Right atrium auricular region (tissue), 2 donors: ENCODE results near the gene RPAP2. TPM values are rescaled to one million over a fixed set of nuclear protein-coding genes. Genes with fewer than 3 reads are reported as not detected.
A peak's percentile ranks its signal among the peaks of the same experiment; 100 is the strongest.
"Not testable (repeated sequence)": the region's sequence is repeated elsewhere in the genome, so short reads cannot be mapped to it uniquely, and the experiment has no call there.

Source experiments
- DNase-seq: peaks from one replicate; pipeline ENCODE4 v3.0.0-alpha.2; 2019; ENCODE audit warnings: low spot score
- H3K27ac ChIP-seq, 2 donors: fragments of 200-600 bp; sonication (generic); 1 replicate in 1 of 2; 2 replicates in 1 of 2; pipeline ENCODE4 v1.5.1; 2016 to 2019
- H3K27me3 ChIP-seq, 2 donors: fragments of 200-600 bp; sonication (generic); one replicate each; pipeline versions ENCODE4 v1.5.1 to v1.6.0; 2017 to 2019
- H3K36me3 ChIP-seq: fragments of 200-600 bp; sonication (generic); one replicate; pipeline ENCODE4 v1.5.1; 2016
- H3K4me1 ChIP-seq, 2 donors: fragments of 200-600 bp; sonication (generic); one replicate each; pipeline versions ENCODE4 v1.5.1 to v1.6.0; 2017 to 2019
- H3K4me3 ChIP-seq, 2 donors: fragments of 200-600 bp; sonication (generic); 1 replicate in 1 of 2; 2 replicates in 1 of 2; pipeline ENCODE4 v1.5.1; 2017 to 2019; ENCODE audit warnings: mild to moderate bottlenecking in 1 of 2, moderate library complexity in 1 of 2
- H3K9me3 ChIP-seq, 2 donors: fragments of 200-600 bp; sonication (generic); one replicate each; pipeline ENCODE4 v1.5.1; 2019
- CTCF ChIP-seq, 2 donors: fragments of 200-600 bp; sonication (generic); IDR thresholded peaks; one replicate each; pipeline ENCODE4 v1.5.1; 2019; ENCODE audit warnings: antibody characterized with exemption in 2 of 2
- total RNA-seq, 2 donors: library from RNA; depleted of rRNA; stranded (reverse); fragments of >200 nt; gene quantifications; one replicate each; pipeline ENCODE4 v1.1.0, GENCODE V29; 2016

Gene RPAP2
- total RNA-seq, 2 donors from 2014 or later: 6.3 to 13.8 TPM

- no peak overlapping the region for H3K4me3 ChIP-seq
- no peak for TF ChIP-seq CTCF (IDR thresholded peaks at IDR 0.05)
- no peak for DNase-seq
- no peaks in the 10 kb centered on the region for H3K27me3 ChIP-seq
- H3K27ac ChIP-seq: no peak overlapping the region
- no peaks in the 10 kb centered on the region for H3K4me1 ChIP-seq
- peaks cover 6% of the 10 kb centered on the region for H3K36me3 ChIP-seq
- no peaks in the 10 kb centered on the region for H3K9me3 ChIP-seq
These were observed 22.8 kb upstream of the RPAP2 start for GRCh38 chr1:92276082-92276481.

- H3K4me1 ChIP-seq: no peaks in the 10 kb centered on the region
- DNase-seq: no peak
- no peak for TF ChIP-seq CTCF (IDR thresholded peaks at IDR 0.05)
- H3K27me3 ChIP-seq: no peaks in the 10 kb centered on the region
- H3K27ac ChIP-seq: no peak overlapping the region
- H3K9me3 ChIP-seq: no peaks in the 10 kb centered on the region
- H3K36me3 ChIP-seq: peaks cover 6% of the 10 kb centered on the region
- H3K4me3 ChIP-seq: no peak overlapping the region
These were observed 21.6 kb upstream of the RPAP2 start for GRCh38 chr1:92277105-92277723.

GRCh38 chr1:92279781-92280180 lies 19.1 kb upstream of the RPAP2 start:
- not testable (repeated sequence) for DNase-seq, H3K4me3 ChIP-seq, H3K36me3 ChIP-seq, H3K27me3 ChIP-seq, H3K27ac ChIP-seq, H3K9me3 ChIP-seq, H3K4me1 ChIP-seq

DNA sequence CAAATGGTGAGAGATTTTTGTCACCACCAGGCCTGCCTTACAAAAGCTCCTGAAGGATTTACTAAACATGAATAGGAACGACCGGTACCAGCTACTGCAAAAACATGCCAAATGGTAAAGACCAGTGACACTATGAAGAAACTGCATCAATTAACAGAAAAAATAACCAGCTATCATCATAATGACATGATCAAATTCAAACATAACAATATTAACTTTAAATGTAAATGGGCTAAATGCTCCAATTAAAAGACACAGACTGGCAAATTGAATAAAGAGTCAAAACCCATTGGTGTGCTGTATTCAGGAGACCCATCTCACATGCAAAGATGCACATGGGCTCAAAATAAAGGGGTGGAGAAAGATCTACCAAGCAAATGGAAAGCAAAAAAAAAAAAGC lies 17.4 kb upstream of the RPAP2 start:
- H3K9me3 ChIP-seq, H3K27ac ChIP-seq, DNase-seq, H3K27me3 ChIP-seq, H3K4me1 ChIP-seq, H3K4me3 ChIP-seq: not testable (repeated sequence)
- H3K36me3 ChIP-seq: peaks cover 17% of the 10 kb centered on the region

DNA sequence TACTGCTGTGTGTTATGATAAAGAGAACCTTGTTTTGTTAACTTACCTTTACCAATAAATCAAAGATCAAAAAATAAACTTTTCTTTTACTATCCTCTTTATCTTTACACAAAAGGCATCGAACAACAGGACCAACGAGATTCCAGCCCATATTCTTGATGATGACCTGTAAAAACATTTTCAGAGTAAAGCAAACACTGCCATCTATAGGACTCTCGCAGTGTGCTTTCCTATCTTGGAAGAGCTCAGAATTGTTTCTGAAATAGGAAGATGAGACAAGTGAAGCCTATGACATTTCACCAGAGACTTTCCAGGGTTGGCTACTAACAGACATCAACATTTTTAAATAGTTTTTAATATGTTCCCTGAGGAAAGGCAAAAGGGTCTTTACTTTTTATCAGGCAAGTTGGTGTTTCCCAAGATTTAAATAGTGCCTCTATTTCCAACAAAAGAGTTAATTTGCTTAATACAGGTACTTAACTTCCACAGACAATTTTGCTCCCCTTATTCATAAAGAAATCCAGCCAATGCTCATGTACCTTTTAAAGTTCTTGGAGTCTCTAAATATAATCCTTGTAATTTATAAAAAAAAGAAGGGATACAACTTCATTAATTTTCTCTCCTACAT lies 7.4 kb upstream of the RPAP2 start:
- Histone ChIP-seq H3K27me3 (no peaks in the 10 kb centered on the region), H3K9me3 (no peaks in the 10 kb centered on the region), H3K27ac (no peak overlapping the region), H3K4me1 (no peaks in the 10 kb centered on the region), H3K4me3 (no peak overlapping the region), H3K36me3 (peaks cover 19% of the 10 kb centered on the region)
- TF ChIP-seq CTCF (IDR thresholded peaks at IDR 0.05): peak; percentile 41 to 69
- DNase-seq: no peak

GRCh38 chr1:92298213-92298572 lies 666 bp upstream of the RPAP2 start:
- no peak for TF ChIP-seq CTCF (IDR thresholded peaks at IDR 0.05)
- H3K27ac ChIP-seq: peak overlapping the region; percentile 91 to 93

More at GRCh38 chr1:92298213-92298572, 666 bp upstream of the RPAP2 start:
- peak overlapping the region; percentile 83 to 85 for H3K4me3 ChIP-seq
- no peaks in the 10 kb centered on the region for H3K27me3 ChIP-seq
- H3K4me1 ChIP-seq: peaks cover 0 to 12% of the 10 kb centered on the region in 2 donors
- no peaks in the 10 kb centered on the region for H3K9me3 ChIP-seq
- no peaks in the 10 kb centered on the region for H3K36me3 ChIP-seq
- DNase-seq: no peak
